Stimulated activated CD4-positive, alpha-beta T cell treated with anti-CD3 and anti-CD28 coated beads, Interleukin-4, amount 100 ng/mL, for 48 hours (primary cell): ENCODE measurements around the gene RIMBP2.

Experiments used
- DNase-seq, 2 donors: peaks; one replicate each; pipeline ENCODE4 v3.0.0-alpha.2; 2020; ENCODE audit warnings: low read depth in 2 of 2

RIMBP2 gene

GRCh38 chr12:130628304-130628703 lies 87.8 kb downstream of the RIMBP2 start:
- no peak for DNase-seq

GRCh38 chr12:130627175-130627574 lies 88.9 kb downstream of the RIMBP2 start:
- DNase-seq, result no peak

- no peak for DNase-seq
Measured at GRCh38 chr12:130626601-130627000, 89.5 kb downstream of the RIMBP2 start.

- DNase-seq, result no peak
Measured at GRCh38 chr12:130625201-130625600, 90.9 kb downstream of the RIMBP2 start.

- no peak for DNase-seq
Measured at GRCh38 chr12:130622803-130623202, 93.3 kb downstream of the RIMBP2 start.

GRCh38 chr12:130621696-130622298 lies 94.3 kb downstream of the RIMBP2 start:
- DNase-seq, result no peak

GRCh38 chr12:130620756-130621155 lies 95.3 kb downstream of the RIMBP2 start:
- no peak for DNase-seq

GRCh38 chr12:130620281-130620680 lies 95.8 kb downstream of the RIMBP2 start:
- DNase-seq, result no peak

- no peak for DNase-seq
Measured at GRCh38 chr12:130619385-130620001, 96.6 kb downstream of the RIMBP2 start.

GRCh38 chr12:130617219-130617618 lies 98.9 kb downstream of the RIMBP2 start:
- no peak for DNase-seq

- no peak for DNase-seq
Measured at GRCh38 chr12:130615861-130616345, 100.2 kb downstream of the RIMBP2 start.

GRCh38 chr12:130614530-130614905 lies 101.6 kb downstream of the RIMBP2 start:
- DNase-seq, result no peak

GRCh38 chr12:130613831-130614529 lies 102.1 kb downstream of the RIMBP2 start:
- no peak for DNase-seq

GRCh38 chr12:130613131-130613530 lies 103.0 kb downstream of the RIMBP2 start:
- DNase-seq, result no peak

GRCh38 chr12:130611026-130611905 lies 104.8 kb downstream of the RIMBP2 start:
- DNase-seq, result no peak

- no peak for DNase-seq
Measured at GRCh38 chr12:130609966-130610365, 106.1 kb downstream of the RIMBP2 start.

- DNase-seq, result no peak
Measured at GRCh38 chr12:130608831-130609230, 107.3 kb downstream of the RIMBP2 start.

GRCh38 chr12:130608132-130608531 lies 108.0 kb downstream of the RIMBP2 start:
- no peak for DNase-seq

GRCh38 chr12:130606231-130606630 lies 109.9 kb downstream of the RIMBP2 start:
- no peak for DNase-seq

- DNase-seq, result no peak
Measured at GRCh38 chr12:130603396-130603965, 112.6 kb downstream of the RIMBP2 start.

- DNase-seq, result no peak
Measured at GRCh38 chr12:130602251-130602650, 113.8 kb downstream of the RIMBP2 start.

- DNase-seq, result no peak
Measured at GRCh38 chr12:130601327-130601726, 114.8 kb downstream of the RIMBP2 start.
